NCI-H1048 (cell line): ENCODE data around the gene UBAC1.
"Not testable (repeated sequence)": the region's sequence is repeated elsewhere in the genome, so short reads cannot be mapped to it uniquely, and the experiment has no call there.

Experiments
- DNase-seq: peaks from one replicate; lab custom pipeline; 2025; lab: John Stamatoyannopoulos, UW

The UBAC1 gene

GRCh38 chr9:135960411-135961276 is 529 bp downstream of the UBAC1 start:
- no peak for DNase-seq

- no peak for DNase-seq
Observed at GRCh38 chr9:135959814-135960213, 1.4 kb downstream of the UBAC1 start.

GRCh38 chr9:135958485-135958884 is 2.7 kb downstream of the UBAC1 start:
- no peak for DNase-seq

- DNase-seq = no peak
Observed at GRCh38 chr9:135957431-135957830, 3.7 kb downstream of the UBAC1 start.

GRCh38 chr9:135956802-135957174 is 4.4 kb downstream of the UBAC1 start:
- no peak for DNase-seq

GRCh38 chr9:135955934-135956801 is 5.0 kb downstream of the UBAC1 start:
- DNase-seq = no peak

GRCh38 chr9:135952664-135953206 is 8.4 kb downstream of the UBAC1 start:
- DNase-seq = no peak

GRCh38 chr9:135951889-135952663 is 9.1 kb downstream of the UBAC1 start:
- DNase-seq = no peak

- not testable (repeated sequence) for DNase-seq
Observed at GRCh38 chr9:135951310-135951709, 9.9 kb downstream of the UBAC1 start.

- DNase-seq = not testable (repeated sequence)
Observed at GRCh38 chr9:135950841-135951240, 10.3 kb downstream of the UBAC1 start.

- DNase-seq = no peak
Observed at GRCh38 chr9:135950135-135950682, 11.0 kb downstream of the UBAC1 start.

- DNase-seq = no peak
Observed at GRCh38 chr9:135949501-135950134, 11.6 kb downstream of the UBAC1 start.

- DNase-seq = no peak
Observed at GRCh38 chr9:135948968-135949367, 12.2 kb downstream of the UBAC1 start.

- no peak for DNase-seq
Observed at GRCh38 chr9:135948446-135948845, 12.7 kb downstream of the UBAC1 start.

- no peak for DNase-seq
Observed at GRCh38 chr9:135947582-135947981, 13.6 kb downstream of the UBAC1 start.

- not testable (repeated sequence) for DNase-seq
Observed at GRCh38 chr9:135947105-135947504, 14.1 kb downstream of the UBAC1 start.

GRCh38 chr9:135946392-135946994 is 14.7 kb downstream of the UBAC1 start:
- no peak for DNase-seq

- DNase-seq = no peak
Observed at GRCh38 chr9:135945969-135946368, 15.2 kb downstream of the UBAC1 start.

GRCh38 chr9:135944444-135945252 is 16.5 kb downstream of the UBAC1 start:
- no peak for DNase-seq

GRCh38 chr9:135943604-135944003 is 17.6 kb downstream of the UBAC1 start:
- DNase-seq = not testable (repeated sequence)
